GM12878 (cell line): Measurements from ENCODE around the gene CRYGC.
A peak's percentile ranks its signal among the peaks of the same experiment; 100 is the strongest.

Experiments used
- BHLHE40 ChIP-seq, 2 experiments: fragments of 450-650 bp in 1 of 2; IDR thresholded peaks; 2 replicates each; pipeline ENCODE4 v1.6.1; 2011 to 2017; ENCODE audit warnings: low read depth in 2 of 2, borderline replicate concordance in 1 of 2, improper control_type of control experiment in 1 of 2, low read length in 1 of 2, mild to moderate bottlenecking in 1 of 2
- BRCA1 ChIP-seq: IDR thresholded peaks from 2 replicates; pipeline ENCODE4 v1.6.1; 2011; ENCODE audit warnings: low read depth, low read length, improper control_type of control experiment
- CBFB ChIP-seq: IDR thresholded peaks from 2 replicates; pipeline ENCODE4 v1.6.1; 2016; ENCODE audit warnings: antibody characterized with exemption, low read depth
- CREB1 ChIP-seq: IDR thresholded peaks from 2 replicates; pipeline ENCODE4 v1.6.1; 2012; ENCODE audit warnings: low read depth, mild to moderate bottlenecking, inconsistent platforms
- CREM ChIP-seq: IDR thresholded peaks from 2 replicates; pipeline ENCODE4 v1.6.1; 2014; ENCODE audit warnings: antibody characterized with exemption, low read depth
- CTCF ChIP-seq, 3 experiments: IDR thresholded peaks in 2 of 3; conservative IDR thresholded peaks in 1 of 3; 2 replicates each; pipeline ENCODE4 v1.5.1; 2011; ENCODE audit warnings: low read depth in 3 of 3, low read length in 3 of 3, mild to moderate bottlenecking in 3 of 3, control low read depth in 2 of 3, moderate library complexity in 2 of 3, inconsistent platforms in 1 of 3, mixed read lengths in 1 of 3; ENCODE audit not compliant: control insufficient read depth in 2 of 3, insufficient read depth in 1 of 3; ENCODE audit errors: extremely low read depth in 1 of 3
- POLR2A ChIP-seq: IDR thresholded peaks from 2 replicates; pipeline ENCODE4 v1.6.1; 2011; ENCODE audit warnings: low read depth, mild to moderate bottlenecking, low read length
- ZNF592 ChIP-seq: fragments of 450-650 bp; IDR thresholded peaks from 2 replicates; pipeline ENCODE4 v1.6.1; 2017; ENCODE audit warnings: mild to moderate bottlenecking, moderate library complexity

- TF ChIP-seq CBFB (no peak), POLR2A (no peak), ZNF592 (no peak), CTCF (IDR thresholded peaks at IDR 0.05 in 2 of 3, conservative IDR thresholded peaks at IDR 0.05 in 1 of 3; ENCODE audit: control insufficient read depth in 2 of 3, extremely low read depth in 1 of 3, insufficient read depth in 1 of 3, low read depth in 3 of 3, low read length in 3 of 3) (peak in 2 of 3 experiments; percentile 10 to 12; a peak in 1 of 6 replicates), BHLHE40 (IDR thresholded peaks at IDR 0.05; ENCODE audit: borderline replicate concordance in 1 of 2, low read depth in 2 of 2, low read length in 1 of 2) (no peak), CREB1 (no peak), CREM (no peak), BRCA1 (no peak)
These were observed 27.7 kb downstream of the CRYGC start for GRCh38 chr2:208101716-208102631.
